ENCODE data around the gene MAML3. TPM values are rescaled to one million over a fixed set of nuclear protein-coding genes. Genes with fewer than 3 reads are reported as not detected.

MAML3 gene
- total and polyA plus RNA-seq, 2 experiments from 2014 or later: 1.7 to 6.5 TPM

DNA sequence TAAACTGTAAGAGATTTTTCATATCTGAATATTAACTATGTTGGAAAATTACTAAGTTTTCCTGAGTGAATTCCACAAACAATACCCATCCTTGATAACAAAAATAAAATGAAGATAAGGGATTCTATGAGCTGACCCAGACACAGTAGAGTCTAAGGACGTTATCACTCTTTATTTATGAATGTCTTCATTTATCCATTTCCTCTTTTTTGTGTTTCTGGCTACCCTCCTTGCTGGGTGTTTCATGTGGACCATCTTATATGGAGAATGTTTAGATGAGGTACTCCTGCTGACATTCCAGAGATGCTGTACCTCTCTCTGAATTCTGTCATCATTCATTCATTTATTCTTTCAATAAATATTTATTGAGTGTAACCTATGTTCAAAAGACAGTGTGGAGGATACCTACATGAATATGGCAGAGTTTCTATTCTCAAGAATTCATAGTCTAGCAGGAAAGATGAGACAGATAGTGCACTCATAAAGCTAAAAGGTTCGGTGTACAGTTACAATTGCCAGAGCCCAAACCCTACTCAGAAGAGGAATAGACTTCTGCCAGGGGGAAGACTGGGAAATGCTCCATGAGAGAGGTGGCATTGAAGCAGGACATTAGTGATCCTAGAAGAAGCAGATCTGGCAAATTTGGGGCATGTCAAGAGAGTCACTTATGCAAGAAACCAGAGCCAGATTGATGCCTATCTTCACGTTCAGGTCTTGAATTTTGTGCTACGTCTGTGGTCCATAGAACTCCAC is 195.8 kb downstream of the MAML3 start:
- H2AFZ ChIP-seq: no peak overlapping the region
- DNase-seq (ENCODE audit: low spot score): no peak
- no peaks in the 10 kb centered on the region for H4K20me1 ChIP-seq (replicated peaks; ENCODE audit: insufficient read depth)
- Mint-ChIP-seq H3K4me1 (peaks cover 17% of the 10 kb centered on the region), H3K9me3 (no peaks in the 10 kb centered on the region), H3K27ac (no peak overlapping the region), H3K4me3 (no peak overlapping the region), H3K36me3 (ENCODE audit: low read depth) (no peaks in the 10 kb centered on the region), H3K27me3 (ENCODE audit: insufficient read depth, low read depth, poor library complexity) (peaks cover 3% of the 10 kb centered on the region)
- H3K27me3 ChIP-seq (ENCODE audit: insufficient read depth): no peaks in the 10 kb centered on the region
- H3F3A ChIP-seq (replicated peaks; ENCODE audit: low read depth): no peaks in the 10 kb centered on the region
- H3K9me2 ChIP-seq (ENCODE audit: insufficient read depth): no peaks in the 10 kb centered on the region
- ATAC-seq: no peak
- no peak overlapping the region for H3K4me2 ChIP-seq
- H3K27ac ChIP-seq (ENCODE audit: low read depth): no peak overlapping the region
- no peaks in the 10 kb centered on the region for H3K79me2 ChIP-seq (replicated peaks; ENCODE audit: insufficient read depth)
- H3K4me1 ChIP-seq (ENCODE audit: insufficient read depth): no peaks in the 10 kb centered on the region
- no peak overlapping the region for H3K4me3 ChIP-seq
- no peaks in the 10 kb centered on the region for H3K36me3 ChIP-seq (ENCODE audit: insufficient read depth)
- TF ChIP-seq STAT1 (IDR thresholded peaks at IDR 0.05; ENCODE audit: unreplicated experiment): no peak
- no peak for TF ChIP-seq ZNF331 (CRISPR knock-in tag; IDR thresholded peaks at IDR 0.05; ENCODE audit: low read depth)
- TF ChIP-seq REST (IDR thresholded peaks at IDR 0.05; ENCODE audit: unreplicated experiment): no peak
- TF ChIP-seq EZH2 (IDR thresholded peaks at IDR 0.05; ENCODE audit: low read depth, unreplicated experiment): no peak
- TF ChIP-seq EZH2phosphoT487 (IDR thresholded peaks at IDR 0.05; ENCODE audit: unreplicated experiment): no peak
- no peak for TF ChIP-seq NANOG (IDR thresholded peaks at IDR 0.05; ENCODE audit: borderline replicate concordance)
- no peak for TF ChIP-seq JUNB (IDR thresholded peaks at IDR 0.05; ENCODE audit: unreplicated experiment)
- TF ChIP-seq POLR2AphosphoS5 (IDR thresholded peaks at IDR 0.05; ENCODE audit: low read depth): no peak
- no peak for TF ChIP-seq ZNF462 (CRISPR knock-in tag; IDR thresholded peaks at IDR 0.05)
- no peak for TF ChIP-seq CTCF (conservative IDR thresholded peaks at IDR 0.05; ENCODE audit: low read depth in 2 of 2)
- no peak for TF ChIP-seq ETS1 (IDR thresholded peaks at IDR 0.05)
- no peak for TF ChIP-seq ZNF114 (CRISPR knock-in tag; IDR thresholded peaks at IDR 0.05)
- TF ChIP-seq CREB1 (CRISPR knock-in tag; IDR thresholded peaks at IDR 0.05; ENCODE audit: low read depth): no peak
